ENCODE results near the gene ACOT12. TPM values are rescaled to one million over a fixed set of nuclear protein-coding genes. Genes with fewer than 3 reads are reported as not detected.

The ACOT12 gene
- total RNA-seq, 1 donor from 2014 or later = not detected

- no peaks in the 10 kb centered on the region for H3K9me3 Mint-ChIP-seq (ENCODE audit: unreplicated experiment)
- no peak for TF ChIP-seq CTCF (IDR thresholded peaks at IDR 0.05; ENCODE audit: unreplicated experiment)
- DNase-seq (ENCODE audit: low spot score) = no peak
- no peak overlapping the region for H3K4me3 Mint-ChIP-seq (ENCODE audit: unreplicated experiment)
- no peaks in the 10 kb centered on the region for H3K36me3 Mint-ChIP-seq (ENCODE audit: low read depth, unreplicated experiment)
- H3K27ac Mint-ChIP-seq (ENCODE audit: unreplicated experiment) = no peak overlapping the region
- H3K27me3 Mint-ChIP-seq (ENCODE audit: unreplicated experiment) = peaks cover 2% of the 10 kb centered on the region
- H3K4me1 Mint-ChIP-seq (ENCODE audit: unreplicated experiment) = peaks cover 6% of the 10 kb centered on the region
Measured at GRCh38 chr5:81402192-81402930, 8.4 kb upstream of the ACOT12 start.

- Mint-ChIP-seq H3K27me3 (ENCODE audit: unreplicated experiment) (peaks cover 4% of the 10 kb centered on the region), H3K27ac (ENCODE audit: unreplicated experiment) (no peak overlapping the region), H3K4me1 (ENCODE audit: unreplicated experiment) (peaks cover 8% of the 10 kb centered on the region), H3K9me3 (ENCODE audit: unreplicated experiment) (no peaks in the 10 kb centered on the region), H3K36me3 (ENCODE audit: low read depth, unreplicated experiment) (no peaks in the 10 kb centered on the region), H3K4me3 (ENCODE audit: unreplicated experiment) (no peak overlapping the region)
- no peak for TF ChIP-seq CTCF (IDR thresholded peaks at IDR 0.05; ENCODE audit: unreplicated experiment)
- no peak for DNase-seq (ENCODE audit: low spot score)
Measured at GRCh38 chr5:81401266-81401665, 7.3 kb upstream of the ACOT12 start.

GRCh38 chr5:81400375-81400774 is 6.4 kb upstream of the ACOT12 start:
- no peak for DNase-seq (ENCODE audit: low spot score)
- H3K27ac Mint-ChIP-seq (ENCODE audit: unreplicated experiment) = no peak overlapping the region
- TF ChIP-seq CTCF (IDR thresholded peaks at IDR 0.05; ENCODE audit: unreplicated experiment) = no peak
- peaks cover 11% of the 10 kb centered on the region for H3K4me1 Mint-ChIP-seq (ENCODE audit: unreplicated experiment)
- H3K36me3 Mint-ChIP-seq (ENCODE audit: low read depth, unreplicated experiment) = no peaks in the 10 kb centered on the region
- H3K4me3 Mint-ChIP-seq (ENCODE audit: unreplicated experiment) = no peak overlapping the region
- H3K27me3 Mint-ChIP-seq (ENCODE audit: unreplicated experiment) = peaks cover 4% of the 10 kb centered on the region
- H3K9me3 Mint-ChIP-seq (ENCODE audit: unreplicated experiment) = no peaks in the 10 kb centered on the region

GRCh38 chr5:81398741-81399140 is 4.8 kb upstream of the ACOT12 start:
- TF ChIP-seq CTCF (IDR thresholded peaks at IDR 0.05; ENCODE audit: unreplicated experiment) = no peak
- no peaks in the 10 kb centered on the region for H3K9me3 Mint-ChIP-seq (ENCODE audit: unreplicated experiment)
- no peaks in the 10 kb centered on the region for H3K36me3 Mint-ChIP-seq (ENCODE audit: low read depth, unreplicated experiment)
- no peak for DNase-seq (ENCODE audit: low spot score)
- no peak overlapping the region for H3K27ac Mint-ChIP-seq (ENCODE audit: unreplicated experiment)
- no peak overlapping the region for H3K4me3 Mint-ChIP-seq (ENCODE audit: unreplicated experiment)
- peaks cover 6% of the 10 kb centered on the region for H3K27me3 Mint-ChIP-seq (ENCODE audit: unreplicated experiment)
- H3K4me1 Mint-ChIP-seq (ENCODE audit: unreplicated experiment) = peaks cover 11% of the 10 kb centered on the region

- DNase-seq (ENCODE audit: low spot score) = no peak
- TF ChIP-seq CTCF (IDR thresholded peaks at IDR 0.05; ENCODE audit: unreplicated experiment) = no peak
- H3K27me3 Mint-ChIP-seq (ENCODE audit: unreplicated experiment) = peaks cover 6% of the 10 kb centered on the region
- H3K4me1 Mint-ChIP-seq (ENCODE audit: unreplicated experiment) = peaks cover 11% of the 10 kb centered on the region
- no peaks in the 10 kb centered on the region for H3K36me3 Mint-ChIP-seq (ENCODE audit: low read depth, unreplicated experiment)
- no peak overlapping the region for H3K4me3 Mint-ChIP-seq (ENCODE audit: unreplicated experiment)
- no peak overlapping the region for H3K27ac Mint-ChIP-seq (ENCODE audit: unreplicated experiment)
- no peaks in the 10 kb centered on the region for H3K9me3 Mint-ChIP-seq (ENCODE audit: unreplicated experiment)
Measured at GRCh38 chr5:81397176-81397575, 3.2 kb upstream of the ACOT12 start.
